SKM-1 treated with dmso at 0.1 percent for 144 hours (cell line): ENCODE data around the gene ADCY1.

Experiments
- DNase-seq: peaks from one replicate; lab custom pipeline; 2025; ENCODE audit not compliant: unreplicated experiment; lab: John Stamatoyannopoulos, UW

Gene ADCY1

DNA sequence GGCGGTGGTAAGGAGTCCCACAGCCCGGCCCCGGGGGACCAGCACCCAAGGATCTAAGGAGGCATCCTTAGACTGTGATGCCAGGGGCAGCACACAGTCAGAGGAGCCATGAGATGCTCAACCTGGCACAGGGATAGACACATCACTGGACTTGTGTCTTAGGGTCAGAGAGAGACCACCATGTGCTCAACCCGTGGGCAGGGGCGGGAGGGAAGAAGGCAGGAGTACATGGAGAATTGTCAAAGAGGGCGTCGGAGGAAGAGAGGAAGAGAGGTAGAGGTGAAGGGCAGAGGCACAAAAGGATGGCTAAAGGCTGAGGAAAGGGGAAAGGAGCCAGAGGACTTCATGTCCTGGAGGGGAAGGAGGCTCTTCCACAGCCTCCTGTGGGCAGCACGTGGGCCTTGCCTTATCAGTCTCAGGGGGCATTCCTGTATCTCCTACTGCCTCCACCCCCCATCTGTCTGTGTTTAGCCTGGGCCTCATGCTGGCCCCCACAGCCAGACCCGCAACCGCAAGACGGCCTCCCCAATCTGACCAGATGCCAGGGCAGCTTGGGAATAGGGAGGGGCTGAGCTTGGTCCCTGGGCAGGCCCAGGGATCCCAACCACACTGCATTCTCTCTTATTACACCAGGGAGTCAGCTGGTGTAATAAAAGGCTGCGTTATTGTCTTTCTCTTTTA, 2.2 kb downstream of the ADCY1 start:
- DNase-seq = no peak

- no peak for DNase-seq
Observed at GRCh38 chr7:45578022-45578421, 3.9 kb downstream of the ADCY1 start.

DNA sequence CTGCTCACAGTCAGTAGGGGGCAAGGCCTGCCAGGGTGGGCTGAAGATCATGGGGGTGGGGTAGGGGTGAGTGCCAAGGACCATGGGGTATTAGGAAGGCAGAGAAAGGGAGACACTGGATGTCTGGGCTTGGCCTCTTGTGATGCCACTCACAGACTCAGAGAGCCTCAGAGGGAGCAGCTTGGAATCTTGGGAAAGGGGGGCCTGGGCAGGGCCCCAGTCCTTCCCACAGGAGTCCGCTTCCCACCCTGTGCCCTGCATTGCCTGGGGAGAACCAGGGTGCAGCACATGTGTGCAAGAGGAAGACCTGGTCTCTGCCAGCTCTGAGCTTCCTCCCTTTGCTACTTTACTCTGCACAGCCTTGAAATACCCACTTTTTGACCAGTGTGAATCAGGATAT, 4.3 kb downstream of the ADCY1 start:
- no peak for DNase-seq

- DNase-seq = no peak
Observed at GRCh38 chr7:45579391-45579801, 5.2 kb downstream of the ADCY1 start.

GRCh38 chr7:45580053-45580872, 6.1 kb downstream of the ADCY1 start:
- no peak for DNase-seq

DNA sequence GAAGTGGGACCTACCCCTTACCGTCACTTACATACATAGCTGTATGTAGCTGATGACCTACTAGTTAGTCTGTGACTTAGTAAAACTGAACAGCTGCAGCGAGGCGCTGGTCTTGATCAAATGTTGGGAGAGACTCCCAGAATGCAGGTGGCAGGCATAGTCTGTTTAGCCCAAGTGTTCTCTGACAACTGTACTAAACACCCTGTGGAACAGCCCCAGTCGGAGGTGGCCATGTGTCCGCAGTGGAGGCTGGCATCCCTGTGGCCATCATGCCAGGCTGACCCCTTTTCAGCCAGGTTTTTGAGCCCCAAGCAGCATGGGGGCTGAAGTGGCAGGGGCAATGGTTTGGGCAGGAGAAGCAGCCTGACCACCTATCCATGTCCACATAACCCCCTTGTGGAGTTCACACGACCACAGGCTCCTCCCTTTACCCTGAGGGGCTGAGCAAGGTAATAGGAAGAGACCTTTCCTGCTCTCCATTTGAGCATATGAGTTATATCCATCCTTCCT, 7.2 kb downstream of the ADCY1 start:
- no peak for DNase-seq

DNA sequence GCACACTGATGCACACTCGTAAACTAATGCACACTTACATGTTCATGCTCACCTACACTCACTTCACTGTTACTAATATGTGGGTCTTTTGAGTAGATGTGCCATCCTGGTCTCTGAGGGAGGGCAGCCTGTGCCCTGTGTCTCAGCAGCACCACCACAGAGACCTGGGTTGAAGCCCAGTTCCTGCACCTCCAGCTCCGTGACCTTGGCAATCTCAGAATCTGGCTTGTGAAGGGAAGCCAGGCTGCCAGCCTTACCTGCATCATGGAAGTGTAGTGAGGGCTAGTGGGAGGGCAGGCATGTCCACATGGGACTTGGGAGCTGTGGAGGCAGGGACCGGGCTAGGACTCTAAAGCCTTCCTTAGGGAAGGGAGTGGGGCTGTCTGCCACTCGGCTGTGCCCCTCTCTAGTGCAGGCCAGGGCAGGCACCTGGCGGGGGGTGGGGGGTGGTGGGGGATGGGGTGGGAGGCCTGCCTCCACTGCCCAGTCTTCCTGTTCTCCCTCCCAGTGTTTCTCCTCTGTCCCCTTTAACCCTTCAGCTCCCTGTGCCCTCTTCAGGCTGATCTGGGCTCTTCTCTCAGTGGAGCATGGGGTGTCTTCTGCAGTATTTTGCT, 8.1 kb downstream of the ADCY1 start:
- no peak for DNase-seq

DNA sequence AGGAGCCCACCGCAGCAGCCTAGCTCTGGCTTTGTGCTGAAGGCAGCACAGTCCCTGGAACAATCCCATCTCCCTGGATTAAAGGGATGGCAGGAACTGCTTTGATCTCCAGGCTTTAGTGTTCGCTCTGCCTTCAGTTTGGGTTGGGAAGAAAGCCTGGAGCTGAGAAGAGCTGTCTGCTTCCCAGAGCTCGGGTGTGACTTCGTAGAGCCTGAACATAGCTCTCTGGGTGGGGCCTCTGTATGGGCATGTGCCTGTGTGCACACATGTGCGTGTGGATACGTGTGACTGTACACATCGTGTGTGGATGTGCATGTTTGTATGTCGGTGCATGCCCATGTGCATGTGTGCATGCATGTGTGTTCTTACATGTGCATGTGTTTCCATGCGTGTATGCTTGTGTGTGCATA, 8.7 kb downstream of the ADCY1 start:
- DNase-seq = no peak

DNA sequence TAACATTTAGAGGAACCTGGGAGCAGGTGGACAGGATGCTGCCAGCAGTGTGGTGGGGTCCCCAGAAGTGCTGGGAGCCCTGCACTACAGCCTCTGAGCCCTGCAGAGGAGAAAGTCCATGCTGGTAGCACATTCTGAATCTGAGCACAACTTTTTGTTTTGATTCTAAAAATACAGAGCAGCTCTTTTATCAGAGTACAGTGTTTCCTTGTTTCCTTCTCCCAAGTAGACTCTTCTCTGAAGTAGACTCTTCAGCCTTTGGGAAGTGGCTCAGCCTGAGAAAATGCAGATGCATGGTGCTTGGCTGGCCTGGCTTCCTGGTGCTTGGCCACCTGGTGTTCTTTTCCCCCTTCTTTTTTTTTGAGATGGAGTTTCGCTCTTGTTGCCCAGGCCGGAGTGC, 9.1 kb downstream of the ADCY1 start:
- no peak for DNase-seq

- DNase-seq = no peak
Observed at GRCh38 chr7:45584261-45585210, 10.4 kb downstream of the ADCY1 start.

- no peak for DNase-seq
Observed at GRCh38 chr7:45585628-45586027, 11.5 kb downstream of the ADCY1 start.

DNA sequence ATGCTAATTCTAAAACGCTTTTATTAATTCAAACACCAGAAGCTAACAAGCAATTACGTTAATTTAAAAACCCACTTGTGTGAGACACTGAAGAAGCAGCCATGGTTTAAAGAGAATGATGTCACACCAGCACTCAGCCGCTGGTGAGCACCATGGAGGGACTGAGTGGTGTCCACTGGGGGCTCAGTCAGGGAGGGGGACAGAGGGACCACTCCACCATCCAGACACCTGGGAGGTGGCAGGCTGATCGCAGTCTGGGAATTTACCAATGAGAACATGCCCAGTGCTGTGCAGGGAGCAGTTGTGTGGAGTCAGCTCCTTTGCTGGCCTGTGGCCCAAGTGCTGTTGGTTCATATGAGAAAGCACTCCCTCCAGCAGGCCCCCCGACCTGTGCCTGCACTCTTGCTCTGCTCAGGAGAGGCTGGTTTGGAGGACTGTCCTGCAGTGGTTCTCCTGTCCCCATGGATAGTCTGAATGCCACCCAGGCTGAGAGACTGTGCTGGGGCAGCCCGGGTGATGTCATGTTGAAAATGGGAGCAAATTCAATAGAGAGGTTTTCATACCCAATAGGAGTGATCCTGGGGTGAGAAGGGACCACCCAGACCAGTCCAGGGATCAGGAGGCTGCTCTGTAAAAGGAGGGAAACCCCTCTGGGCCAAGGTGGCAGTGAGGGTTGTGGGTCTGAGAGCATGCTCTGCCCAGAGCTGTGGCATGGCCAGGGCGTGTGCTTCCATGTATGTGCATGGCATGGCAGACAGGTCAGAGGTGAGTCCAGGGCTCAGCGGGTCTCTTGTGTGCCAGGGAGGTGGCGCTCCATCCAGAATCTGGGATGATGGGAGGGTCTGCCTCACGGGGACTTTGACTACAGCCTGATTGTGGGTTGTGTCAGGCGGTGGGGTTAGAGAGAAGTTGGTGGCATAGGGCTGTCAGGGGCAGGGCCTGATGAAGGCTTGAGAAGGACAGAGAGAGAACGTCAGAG, 12.7 kb downstream of the ADCY1 start:
- no peak for DNase-seq

DNA sequence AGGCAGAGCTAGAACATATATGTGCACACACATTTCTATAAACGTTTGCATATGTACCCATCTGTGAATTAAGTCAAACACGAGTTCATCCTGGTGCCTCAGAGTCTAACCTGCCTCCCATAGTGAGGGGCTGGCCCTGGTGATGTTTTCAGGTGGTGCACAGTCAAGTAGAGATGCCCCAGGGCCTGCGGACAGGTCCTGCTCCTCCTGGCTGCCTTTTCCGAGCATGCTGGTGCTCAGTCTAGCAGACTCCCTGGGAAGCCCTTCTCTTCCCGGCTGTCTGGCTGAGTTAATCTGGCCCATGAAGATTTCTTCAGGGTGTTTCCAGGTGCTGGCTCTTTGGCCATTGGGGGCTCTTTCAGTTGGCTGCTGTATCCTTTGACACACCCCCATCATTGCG, 14.3 kb downstream of the ADCY1 start:
- no peak for DNase-seq

GRCh38 chr7:45589061-45589460, 14.9 kb downstream of the ADCY1 start:
- DNase-seq = no peak

GRCh38 chr7:45589915-45590678, 15.9 kb downstream of the ADCY1 start:
- DNase-seq = no peak

- no peak for DNase-seq
Observed at GRCh38 chr7:45590679-45591057, 16.5 kb downstream of the ADCY1 start.

- no peak for DNase-seq
Observed at GRCh38 chr7:45591101-45591906, 17.1 kb downstream of the ADCY1 start.
